Muscle layer of colon (tissue), 2 donors: ENCODE results near the gene MRPL39.

Experiments used
- H3K27ac ChIP-seq: one replicate; pipeline ENCODE4 v1.7.0; 2013; ENCODE audit warnings: low read depth, mild to moderate bottlenecking, low read length, moderate library complexity
- H3K27me3 ChIP-seq, 2 donors: one replicate each; pipeline ENCODE4 v1.7.0; 2013; ENCODE audit warnings: low read length in 2 of 2, mild to moderate bottlenecking in 2 of 2; ENCODE audit not compliant: insufficient read depth in 2 of 2, control insufficient read depth in 1 of 2
- H3K36me3 ChIP-seq: one replicate; pipeline ENCODE4 v1.7.0; 2013; ENCODE audit warnings: mild to moderate bottlenecking, low read length; ENCODE audit not compliant: insufficient read depth
- H3K4me1 ChIP-seq: one replicate; pipeline ENCODE4 v1.7.0; 2013; ENCODE audit warnings: mild to moderate bottlenecking, low read length; ENCODE audit not compliant: insufficient read depth
- H3K4me3 ChIP-seq, 2 donors: one replicate each; pipeline ENCODE4 v1.7.0; 2013; ENCODE audit warnings: low read length in 2 of 2, low read depth in 1 of 2, mild to moderate bottlenecking in 1 of 2, moderate library complexity in 1 of 2
- H3K9ac ChIP-seq: one replicate; pipeline ENCODE4 v1.7.0; 2013; ENCODE audit warnings: low read length
- H3K9me3 ChIP-seq: one replicate; pipeline ENCODE4 v1.7.0; 2013; ENCODE audit warnings: mild to moderate bottlenecking, low read length
- donor health status: abdominal sarcoma.
- donor health status: Adenocarcinoma of cecum.

Gene MRPL39

GRCh38 chr21:25556091-25556490 is 51.2 kb downstream of the MRPL39 start:
- Histone ChIP-seq H3K4me3 (no peak overlapping the region), H3K9me3 (no peaks in the 10 kb centered on the region), H3K27me3 (no peaks in the 10 kb centered on the region), H3K36me3 (no peaks in the 10 kb centered on the region), H3K9ac (no peak overlapping the region), H3K27ac (no peak overlapping the region), H3K4me1 (no peaks in the 10 kb centered on the region)

GRCh38 chr21:25555492-25555891 is 51.8 kb downstream of the MRPL39 start:
- no peak overlapping the region for H3K27ac ChIP-seq
- no peak overlapping the region for H3K9ac ChIP-seq
- H3K36me3 ChIP-seq, result no peaks in the 10 kb centered on the region
- H3K9me3 ChIP-seq, result no peaks in the 10 kb centered on the region
- no peaks in the 10 kb centered on the region for H3K4me1 ChIP-seq
- no peak overlapping the region for H3K4me3 ChIP-seq
- H3K27me3 ChIP-seq, result no peaks in the 10 kb centered on the region

- H3K9ac ChIP-seq, result no peak overlapping the region
- no peaks in the 10 kb centered on the region for H3K9me3 ChIP-seq
- H3K27me3 ChIP-seq, result no peaks in the 10 kb centered on the region
- H3K36me3 ChIP-seq, result no peaks in the 10 kb centered on the region
- H3K27ac ChIP-seq, result no peak overlapping the region
- H3K4me1 ChIP-seq, result no peaks in the 10 kb centered on the region
- no peak overlapping the region for H3K4me3 ChIP-seq
Observed at GRCh38 chr21:25552856-25553255, 54.4 kb downstream of the MRPL39 start.

GRCh38 chr21:25551569-25551968 is 55.7 kb downstream of the MRPL39 start:
- Histone ChIP-seq H3K9ac (no peak overlapping the region), H3K36me3 (no peaks in the 10 kb centered on the region), H3K4me3 (no peak overlapping the region)

GRCh38 chr21:25550352-25551120 is 56.7 kb downstream of the MRPL39 start:
- no peak overlapping the region for H3K4me3 ChIP-seq
- H3K9me3 ChIP-seq, result no peaks in the 10 kb centered on the region
- no peak overlapping the region for H3K9ac ChIP-seq
- H3K4me1 ChIP-seq, result no peaks in the 10 kb centered on the region
- H3K36me3 ChIP-seq, result no peaks in the 10 kb centered on the region
- H3K27ac ChIP-seq, result no peak overlapping the region
- no peaks in the 10 kb centered on the region for H3K27me3 ChIP-seq

More at GRCh38 chr21:25551569-25551968, 55.7 kb downstream of the MRPL39 start:
- no peaks in the 10 kb centered on the region for H3K27me3 ChIP-seq
- H3K9me3 ChIP-seq, result no peaks in the 10 kb centered on the region
- no peaks in the 10 kb centered on the region for H3K4me1 ChIP-seq
- H3K27ac ChIP-seq, result no peak overlapping the region

GRCh38 chr21:25541042-25541441 is 66.2 kb downstream of the MRPL39 start:
- Histone ChIP-seq H3K4me3 (no peak overlapping the region), H3K36me3 (no peaks in the 10 kb centered on the region), H3K9ac (no peak overlapping the region), H3K9me3 (peaks cover 3% of the 10 kb centered on the region), H3K4me1 (no peaks in the 10 kb centered on the region), H3K27ac (no peak overlapping the region), H3K27me3 (no peaks in the 10 kb centered on the region)

- Histone ChIP-seq H3K27me3 (no peaks in the 10 kb centered on the region), H3K4me1 (no peaks in the 10 kb centered on the region), H3K27ac (no peak overlapping the region), H3K9ac (no peak overlapping the region), H3K4me3 (no peak overlapping the region), H3K36me3 (no peaks in the 10 kb centered on the region), H3K9me3 (peaks cover 3% of the 10 kb centered on the region)
Observed at GRCh38 chr21:25539606-25540005, 67.7 kb downstream of the MRPL39 start.

- Histone ChIP-seq H3K9me3 (peaks cover 3% of the 10 kb centered on the region), H3K9ac (no peak overlapping the region), H3K27me3 (no peaks in the 10 kb centered on the region), H3K27ac (no peak overlapping the region), H3K36me3 (no peaks in the 10 kb centered on the region), H3K4me3 (no peak overlapping the region), H3K4me1 (no peaks in the 10 kb centered on the region)
Observed at GRCh38 chr21:25537174-25537573, 70.1 kb downstream of the MRPL39 start.

- Histone ChIP-seq H3K4me3 (no peak overlapping the region), H3K9me3 (peaks cover 3% of the 10 kb centered on the region), H3K27me3 (no peaks in the 10 kb centered on the region), H3K9ac (no peak overlapping the region), H3K27ac (no peak overlapping the region), H3K4me1 (no peaks in the 10 kb centered on the region), H3K36me3 (no peaks in the 10 kb centered on the region)
Observed at GRCh38 chr21:25536752-25537151, 70.5 kb downstream of the MRPL39 start.

GRCh38 chr21:25535849-25536248 is 71.4 kb downstream of the MRPL39 start:
- no peak overlapping the region for H3K27ac ChIP-seq
- no peak overlapping the region for H3K4me3 ChIP-seq
- peaks cover 3% of the 10 kb centered on the region for H3K9me3 ChIP-seq
- no peaks in the 10 kb centered on the region for H3K36me3 ChIP-seq
- no peaks in the 10 kb centered on the region for H3K4me1 ChIP-seq
- no peaks in the 10 kb centered on the region for H3K27me3 ChIP-seq
- no peak overlapping the region for H3K9ac ChIP-seq
